Skeletal muscle tissue (tissue), 4 donors: ENCODE measurements around the gene CYP4F22. TPM values are rescaled to one million over a fixed set of nuclear protein-coding genes. Genes with fewer than 3 reads are reported as not detected.
"Not testable (repeated sequence)": the region's sequence is repeated elsewhere in the genome, so short reads cannot be mapped to it uniquely, and the experiment has no call there.

ENCODE experiments used
- H3K27ac ChIP-seq: one replicate; pipeline ENCODE4 v1.7.0; 2013; ENCODE audit warnings: mild to moderate bottlenecking, low read depth, low read length, inconsistent platforms
- H3K27me3 ChIP-seq, 3 donors: one replicate each; pipeline ENCODE4 v1.7.0; 2013; ENCODE audit warnings: low read length in 3 of 3; ENCODE audit not compliant: control insufficient read depth in 3 of 3, insufficient read depth in 3 of 3
- H3K36me3 ChIP-seq, 3 donors: one replicate each; pipeline ENCODE4 v1.7.0; 2013; ENCODE audit warnings: low read length in 3 of 3; ENCODE audit not compliant: control insufficient read depth in 3 of 3, insufficient read depth in 3 of 3
- H3K4me1 ChIP-seq, 3 donors: one replicate each; pipeline ENCODE4 v1.7.0; 2013; ENCODE audit warnings: low read length in 3 of 3, mild to moderate bottlenecking in 3 of 3; ENCODE audit not compliant: control insufficient read depth in 3 of 3, insufficient read depth in 3 of 3
- H3K4me3 ChIP-seq, 3 donors: one replicate each; pipeline ENCODE4 v1.7.0; 2013; ENCODE audit warnings: low read length in 3 of 3
- H3K9ac ChIP-seq, 3 donors: one replicate each; pipeline ENCODE4 v1.7.0; 2013; ENCODE audit warnings: low read length in 3 of 3, mild to moderate bottlenecking in 3 of 3, moderate library complexity in 2 of 3, low read depth in 1 of 3
- H3K9me3 ChIP-seq, 3 donors: one replicate each; pipeline ENCODE4 v1.7.0; 2013; ENCODE audit warnings: low read length in 3 of 3; ENCODE audit not compliant: control insufficient read depth in 3 of 3
- total RNA-seq: library from RNA; depleted of rRNA; stranded (reverse); fragments of >200 nt; gene quantifications from one replicate; pipeline ENCODE4 v1.2.3, GENCODE V29; 2014
- donor health status: Osteomylitis.

Gene CYP4F22
- total RNA-seq, 1 donor from 2014 or later: not detected

DNA sequence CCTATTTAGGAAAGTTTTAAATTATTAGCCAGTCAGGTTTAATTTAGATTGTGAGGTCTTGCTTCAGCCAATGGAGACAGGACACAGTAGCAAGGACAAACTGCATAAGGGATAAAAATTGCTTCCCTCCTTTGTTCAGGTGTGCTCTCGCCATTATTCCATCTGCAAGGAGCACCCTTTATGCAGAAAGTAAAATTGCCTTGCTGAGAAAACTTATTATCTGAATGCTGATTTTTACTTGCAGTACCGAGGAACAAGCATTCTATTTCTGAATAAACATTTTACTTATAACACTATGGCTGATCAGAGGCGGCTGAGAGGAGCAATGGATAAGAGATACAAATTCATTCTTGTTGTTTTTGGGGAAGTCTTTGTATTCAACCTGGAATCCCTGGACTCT, 8.0 kb downstream of the CYP4F22 start:
- H3K4me3 ChIP-seq: no peak overlapping the region
- H3K9ac ChIP-seq: no peak overlapping the region
- peaks cover 3 to 19% (median 6%) of the 10 kb centered on the region in 3 donors for H3K27me3 ChIP-seq

DNA sequence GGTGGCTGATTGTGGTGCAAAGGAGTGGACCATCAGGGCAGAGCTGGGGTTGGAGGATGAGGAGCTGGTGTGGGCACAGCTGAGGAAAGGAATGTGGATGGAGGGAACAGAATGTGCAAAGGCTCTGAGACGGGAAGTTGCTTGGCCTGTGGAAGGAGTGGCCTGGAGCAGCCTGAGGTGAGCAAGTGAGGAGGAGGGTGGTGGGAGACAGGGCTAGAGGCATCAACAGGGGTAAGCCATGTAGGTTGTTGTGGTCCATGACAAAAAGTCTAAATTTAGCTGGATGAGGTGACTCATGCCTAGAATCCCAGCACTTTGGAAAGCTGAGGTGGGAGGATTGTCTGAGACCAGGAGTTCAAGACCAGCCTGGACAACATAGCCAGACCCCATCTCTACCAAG, 9.5 kb downstream of the CYP4F22 start:
- peaks cover 3 to 16% (median 6%) of the 10 kb centered on the region in 3 donors for H3K27me3 ChIP-seq
- H3K27ac ChIP-seq: no peak overlapping the region
- H3K9me3 ChIP-seq: peaks cover 0 to 5% (median 0%) of the 10 kb centered on the region in 3 donors
- H3K4me1 ChIP-seq: no peaks in the 10 kb centered on the region
- H3K4me3 ChIP-seq: no peak overlapping the region
- H3K36me3 ChIP-seq: no peaks in the 10 kb centered on the region
- H3K9ac ChIP-seq: no peak overlapping the region

More for the DNA sequence above, 8.0 kb downstream of the CYP4F22 start:
- Histone ChIP-seq H3K27ac (no peak overlapping the region), H3K9me3 (peaks cover 0 to 5% (median 0%) of the 10 kb centered on the region in 3 donors), H3K4me1 (no peaks in the 10 kb centered on the region), H3K36me3 (no peaks in the 10 kb centered on the region)

GRCh38 chr19:15519433-15519976, 11.2 kb downstream of the CYP4F22 start:
- Histone ChIP-seq H3K27ac (no peak overlapping the region), H3K4me3 (no peak overlapping the region), H3K27me3 (peaks cover 3 to 20% (median 6%) of the 10 kb centered on the region in 3 donors), H3K9ac (no peak overlapping the region), H3K4me1 (no peaks in the 10 kb centered on the region), H3K36me3 (no peaks in the 10 kb centered on the region), H3K9me3 (peaks cover 0 to 5% (median 0%) of the 10 kb centered on the region in 3 donors)

DNA sequence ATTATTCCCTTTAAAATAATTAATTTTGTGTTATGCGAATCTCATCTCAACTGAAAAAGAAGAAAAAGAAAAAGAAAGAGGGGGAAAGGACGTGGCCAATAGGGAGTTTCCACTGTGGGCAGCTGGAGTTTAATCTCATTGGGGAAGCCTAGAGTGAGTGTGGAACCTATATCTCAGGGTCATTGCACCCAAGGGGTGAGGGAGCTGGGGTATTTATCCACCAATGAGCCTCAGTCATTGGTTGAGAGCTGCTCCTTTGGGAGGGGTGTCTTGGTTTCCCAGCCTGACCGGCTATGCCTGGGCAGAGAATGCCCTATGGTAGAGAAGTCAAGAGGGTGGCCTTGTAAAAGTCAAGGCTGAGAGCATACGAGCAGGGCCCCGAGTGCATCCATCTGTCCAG, 16.5 kb downstream of the CYP4F22 start:
- H3K4me1 ChIP-seq: no peaks in the 10 kb centered on the region
- no peak overlapping the region for H3K27ac ChIP-seq
- H3K9ac ChIP-seq: no peak overlapping the region
- H3K4me3 ChIP-seq: no peak overlapping the region
- no peaks in the 10 kb centered on the region for H3K9me3 ChIP-seq
- H3K27me3 ChIP-seq: peaks cover 2 to 12% (median 11%) of the 10 kb centered on the region in 3 donors
- H3K36me3 ChIP-seq: no peaks in the 10 kb centered on the region

- Histone ChIP-seq H3K9ac (no peak overlapping the region), H3K9me3 (no peaks in the 10 kb centered on the region), H3K4me3 (no peak overlapping the region), H3K36me3 (no peaks in the 10 kb centered on the region), H3K27ac (no peak overlapping the region), H3K4me1 (no peaks in the 10 kb centered on the region), H3K27me3 (peaks cover 0 to 15% (median 11%) of the 10 kb centered on the region in 3 donors)
These were observed 17.0 kb downstream of the CYP4F22 start for GRCh38 chr19:15525291-15525690.

DNA sequence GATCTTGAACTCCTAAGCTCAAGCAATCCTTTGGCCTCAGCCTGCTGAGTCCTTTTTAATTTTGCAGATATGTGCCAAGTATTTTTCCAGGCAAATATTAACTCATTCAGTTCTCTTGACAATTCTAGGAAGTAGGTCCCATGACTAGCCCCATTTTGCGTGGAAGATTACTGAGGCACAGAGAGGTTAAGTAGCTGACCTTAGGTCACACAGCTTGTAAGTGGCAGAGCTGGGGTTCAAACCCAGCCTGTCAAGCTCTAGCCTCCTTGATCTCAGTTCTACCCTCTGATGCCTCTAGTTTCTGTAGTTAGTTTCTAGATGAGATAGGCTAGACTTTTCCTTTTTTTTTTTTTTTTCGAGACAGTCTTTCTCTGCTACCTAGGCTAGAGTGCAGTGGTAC, 18.1 kb downstream of the CYP4F22 start:
- H3K9me3 ChIP-seq: no peaks in the 10 kb centered on the region
- no peak overlapping the region for H3K4me3 ChIP-seq
- no peak overlapping the region for H3K27ac ChIP-seq
- no peak overlapping the region for H3K9ac ChIP-seq
- H3K36me3 ChIP-seq: no peaks in the 10 kb centered on the region
- H3K4me1 ChIP-seq: no peaks in the 10 kb centered on the region
- H3K27me3 ChIP-seq: peaks cover 0 to 16% (median 16%) of the 10 kb centered on the region in 3 donors

- Histone ChIP-seq H3K9ac (no peak overlapping the region), H3K36me3 (no peaks in the 10 kb centered on the region), H3K4me3 (no peak overlapping the region), H3K27ac (no peak overlapping the region), H3K4me1 (no peaks in the 10 kb centered on the region), H3K27me3 (peaks cover 0 to 17% (median 14%) of the 10 kb centered on the region in 3 donors), H3K9me3 (no peaks in the 10 kb centered on the region)
These were observed 19.4 kb downstream of the CYP4F22 start for GRCh38 chr19:15527705-15528104.

DNA sequence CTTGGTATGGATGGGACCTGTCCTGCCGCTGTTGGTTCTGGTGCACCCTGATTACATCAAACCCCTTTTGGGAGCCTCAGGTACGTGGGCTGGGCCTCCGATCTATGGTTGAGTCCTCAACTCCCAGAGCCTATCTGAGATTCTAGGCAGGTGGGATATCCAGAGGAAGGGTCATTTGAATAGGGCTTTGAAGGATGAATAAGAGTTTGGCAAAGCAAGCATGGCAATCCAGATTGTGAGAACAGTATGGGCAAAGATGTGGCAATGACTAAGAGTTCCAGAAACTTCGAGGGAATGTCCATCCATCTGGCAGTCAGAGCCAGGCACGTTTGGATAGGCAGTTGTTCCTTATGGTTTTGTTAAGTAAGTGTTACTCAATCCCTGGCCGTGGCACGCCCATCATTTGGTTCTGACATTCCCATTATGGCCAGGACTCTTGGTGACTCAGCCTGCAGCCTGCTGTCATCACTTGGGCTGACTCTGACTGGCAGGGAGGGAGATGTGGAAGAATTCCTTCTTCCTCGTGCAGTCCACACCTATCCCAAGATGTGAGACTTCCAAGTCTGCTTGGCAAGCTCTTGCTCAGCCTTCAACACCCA, 21.5 kb downstream of the CYP4F22 start:
- H3K36me3 ChIP-seq: no peaks in the 10 kb centered on the region
- no peak overlapping the region for H3K27ac ChIP-seq
- H3K9me3 ChIP-seq: no peaks in the 10 kb centered on the region
- H3K9ac ChIP-seq: no peak overlapping the region
- no peaks in the 10 kb centered on the region for H3K4me1 ChIP-seq
- no peak overlapping the region for H3K4me3 ChIP-seq
- H3K27me3 ChIP-seq: peaks cover 4 to 17% (median 11%) of the 10 kb centered on the region in 3 donors

DNA sequence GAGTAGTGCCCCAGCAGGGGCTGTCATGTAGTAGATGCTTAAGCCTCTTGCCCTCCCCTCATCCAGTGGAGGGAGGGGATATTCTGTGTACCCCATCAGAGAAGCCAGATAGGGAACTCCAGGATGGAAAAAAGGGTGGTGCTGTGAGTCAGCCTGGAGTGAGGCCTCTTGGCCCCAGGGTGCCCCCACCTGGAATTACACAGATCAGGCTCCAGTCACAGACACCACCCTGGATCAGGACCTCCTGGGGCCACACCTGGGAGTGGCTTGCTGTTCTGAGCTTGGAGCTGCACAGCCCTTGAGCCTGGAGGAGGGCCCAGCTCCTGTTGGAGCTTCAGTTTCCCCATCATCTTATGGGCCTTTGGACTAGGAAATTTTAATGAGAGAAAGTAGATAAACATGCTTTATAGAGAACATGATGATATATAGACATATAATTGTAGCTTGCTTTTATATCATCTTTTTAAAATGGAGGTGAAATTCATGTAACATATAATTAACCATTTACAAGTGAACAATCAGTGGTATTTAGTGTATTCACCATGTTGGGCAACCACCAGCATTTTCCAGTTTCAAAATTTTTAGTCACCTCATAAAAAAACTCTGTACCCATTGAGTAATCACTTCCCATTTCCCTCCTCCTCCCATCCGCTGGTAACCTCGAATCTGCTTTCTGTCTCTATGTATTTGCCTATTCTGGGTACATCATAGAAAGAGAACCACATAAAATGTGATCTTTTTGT, 24.6 kb downstream of the CYP4F22 start:
- Histone ChIP-seq H3K9me3 (no peaks in the 10 kb centered on the region), H3K4me3 (no peak overlapping the region), H3K27me3 (peaks cover 8 to 21% (median 18%) of the 10 kb centered on the region in 3 donors), H3K4me1 (no peaks in the 10 kb centered on the region), H3K36me3 (no peaks in the 10 kb centered on the region), H3K9ac (no peak overlapping the region), H3K27ac (no peak overlapping the region)

- not testable (repeated sequence) for H3K27ac ChIP-seq, H3K4me1 ChIP-seq, H3K4me3 ChIP-seq, H3K9me3 ChIP-seq, H3K36me3 ChIP-seq, H3K9ac ChIP-seq
- peaks cover 8 to 23% (median 18%) of the 10 kb centered on the region in 3 donors for H3K27me3 ChIP-seq
These were observed 25.2 kb downstream of the CYP4F22 start for GRCh38 chr19:15533522-15533830.
